AG10803 (cell line): ENCODE data around the gene PRDM5.

Source experiments
- DNase-seq: peaks from one replicate; pipeline ENCODE4 v3.0.0; 2010; ENCODE audit warnings: low read depth
- H3K4me3 ChIP-seq: 2 replicates; pipeline ENCODE4 v1.5.1; 2011; ENCODE audit warnings: mild to moderate bottlenecking, low read length, control low read depth
- TF ChIP-seq, protein P1 (sequence below): conservative IDR thresholded peaks from 2 replicates; pipeline ENCODE4 v1.5.1; 2011; ENCODE audit warnings: mild to moderate bottlenecking, low read length, control low read depth, inconsistent platforms

The PRDM5 gene

DNA sequence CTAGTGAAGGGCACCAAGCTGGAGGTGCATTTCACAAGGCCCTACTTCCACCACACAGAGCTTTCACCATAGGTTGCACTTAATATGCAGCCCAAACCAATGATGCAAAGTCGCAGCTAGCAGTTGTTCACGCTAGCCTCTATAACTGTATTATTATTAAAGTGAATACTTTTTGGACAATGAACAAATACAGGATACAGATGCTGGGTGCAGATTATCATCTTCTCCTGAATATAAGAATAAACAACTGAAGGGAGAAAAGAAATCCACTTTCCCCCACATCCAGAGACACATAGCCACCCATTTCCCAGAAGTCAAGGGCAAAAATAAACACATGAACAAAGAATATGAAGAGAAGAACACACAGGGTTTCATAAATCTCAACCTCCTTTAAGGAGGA, 107.2 kb downstream of the PRDM5 start:
- no peak overlapping the region for H3K4me3 ChIP-seq

DNA sequence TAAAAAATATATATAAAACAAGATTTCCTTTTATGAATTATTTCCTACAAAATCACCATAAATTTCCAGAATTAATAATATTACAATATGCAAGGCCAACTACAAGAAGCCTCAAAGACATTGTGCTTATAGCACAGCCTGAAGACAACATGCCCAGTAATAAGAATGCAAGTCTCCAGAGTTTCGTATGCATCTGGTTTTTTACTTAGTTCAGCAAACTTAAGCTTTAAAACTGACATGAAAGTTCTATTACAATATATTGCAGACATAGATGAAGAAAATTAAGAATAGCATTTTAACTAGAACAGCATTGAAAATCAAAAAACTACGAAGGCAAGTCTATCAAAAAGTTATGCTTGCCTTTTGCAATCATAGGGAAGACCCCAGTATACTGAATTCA, 107.6 kb downstream of the PRDM5 start:
- DNase-seq = no peak
- no peak overlapping the region for H3K4me3 ChIP-seq
- TF ChIP-seq, protein P1, sequence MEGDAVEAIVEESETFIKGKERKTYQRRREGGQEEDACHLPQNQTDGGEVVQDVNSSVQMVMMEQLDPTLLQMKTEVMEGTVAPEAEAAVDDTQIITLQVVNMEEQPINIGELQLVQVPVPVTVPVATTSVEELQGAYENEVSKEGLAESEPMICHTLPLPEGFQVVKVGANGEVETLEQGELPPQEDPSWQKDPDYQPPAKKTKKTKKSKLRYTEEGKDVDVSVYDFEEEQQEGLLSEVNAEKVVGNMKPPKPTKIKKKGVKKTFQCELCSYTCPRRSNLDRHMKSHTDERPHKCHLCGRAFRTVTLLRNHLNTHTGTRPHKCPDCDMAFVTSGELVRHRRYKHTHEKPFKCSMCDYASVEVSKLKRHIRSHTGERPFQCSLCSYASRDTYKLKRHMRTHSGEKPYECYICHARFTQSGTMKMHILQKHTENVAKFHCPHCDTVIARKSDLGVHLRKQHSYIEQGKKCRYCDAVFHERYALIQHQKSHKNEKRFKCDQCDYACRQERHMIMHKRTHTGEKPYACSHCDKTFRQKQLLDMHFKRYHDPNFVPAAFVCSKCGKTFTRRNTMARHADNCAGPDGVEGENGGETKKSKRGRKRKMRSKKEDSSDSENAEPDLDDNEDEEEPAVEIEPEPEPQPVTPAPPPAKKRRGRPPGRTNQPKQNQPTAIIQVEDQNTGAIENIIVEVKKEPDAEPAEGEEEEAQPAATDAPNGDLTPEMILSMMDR = no peak

More for the DNA sequence above, 107.2 kb downstream of the PRDM5 start:
- DNase-seq = no peak
- TF ChIP-seq, protein P1 = no peak

DNA sequence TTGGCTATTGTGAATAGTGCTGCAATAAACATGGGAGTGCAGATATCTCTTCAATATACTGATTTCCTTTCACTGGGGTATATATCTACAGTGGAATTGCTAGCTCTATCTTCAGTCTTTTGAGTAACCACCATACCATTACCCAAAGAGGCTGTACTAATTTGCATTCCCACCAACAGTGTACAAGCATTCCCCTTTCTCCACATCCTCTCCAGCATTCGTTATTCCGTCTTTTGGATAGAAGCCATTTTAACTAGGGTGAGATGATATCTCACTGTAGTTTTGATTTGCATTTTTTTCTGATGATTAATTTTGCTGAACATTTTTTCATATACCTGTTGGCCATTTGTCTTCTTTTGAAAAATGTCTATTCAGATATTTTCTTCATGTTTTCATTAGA, 110.3 kb downstream of the PRDM5 start:
- TF ChIP-seq, protein P1 = no peak
- no peak overlapping the region for H3K4me3 ChIP-seq
- DNase-seq = no peak

DNA sequence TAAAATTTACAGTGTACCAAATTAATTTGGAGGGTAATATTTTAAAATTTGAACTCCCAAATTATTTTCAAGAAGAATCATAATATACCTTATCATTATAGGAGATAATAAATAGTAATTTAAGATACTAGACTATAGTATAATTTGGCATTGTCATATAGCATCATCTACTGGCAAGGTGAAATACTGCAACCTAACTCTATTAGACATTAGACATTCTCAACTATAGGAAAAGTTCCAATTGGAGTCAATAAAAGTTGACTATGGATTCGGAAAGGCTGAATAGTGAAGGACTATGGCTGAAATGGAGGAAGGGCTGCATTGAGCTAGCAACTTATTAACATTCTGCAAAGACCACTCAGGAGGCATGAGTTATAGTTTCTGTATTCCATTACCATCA, 113.0 kb downstream of the PRDM5 start:
- TF ChIP-seq, protein P1 = peak; percentile 37
- no peak for DNase-seq
- H3K4me3 ChIP-seq = no peak overlapping the region

DNA sequence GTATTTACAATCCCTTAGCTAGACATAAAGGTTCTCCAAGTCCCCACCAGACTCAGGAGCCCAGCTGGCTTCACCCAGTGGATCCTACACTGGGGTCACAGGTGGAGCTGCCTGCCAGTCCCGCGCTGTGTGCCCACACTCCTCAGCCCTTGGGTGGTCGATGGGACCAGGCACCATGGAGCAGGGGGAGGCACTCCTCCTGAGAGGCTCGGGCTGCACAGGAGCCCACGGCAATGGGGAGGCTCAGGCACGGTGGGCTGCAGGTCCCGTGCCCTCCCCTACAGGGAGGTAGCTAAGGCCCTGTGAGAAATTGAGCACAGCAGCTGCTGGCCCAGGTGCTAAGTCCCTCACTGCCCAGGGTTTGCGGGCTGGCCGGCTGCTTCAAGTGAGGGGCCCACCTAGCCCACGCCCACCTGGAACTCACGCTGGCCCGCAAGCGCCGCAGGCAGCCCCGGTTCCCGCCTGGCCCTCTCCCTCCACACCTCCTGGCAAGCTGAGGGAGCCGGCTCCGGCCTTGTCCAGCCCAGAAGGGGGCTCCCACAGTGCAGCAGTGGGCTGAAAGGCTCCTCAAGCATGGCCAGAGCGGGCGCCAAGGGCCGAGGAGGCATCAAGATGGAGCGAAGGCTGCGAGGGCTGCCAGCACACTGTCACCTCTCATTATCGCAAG, 113.9 kb downstream of the PRDM5 start:
- H3K4me3 ChIP-seq = no peak overlapping the region
- TF ChIP-seq, protein P1 = no peak
- no peak for DNase-seq

DNA sequence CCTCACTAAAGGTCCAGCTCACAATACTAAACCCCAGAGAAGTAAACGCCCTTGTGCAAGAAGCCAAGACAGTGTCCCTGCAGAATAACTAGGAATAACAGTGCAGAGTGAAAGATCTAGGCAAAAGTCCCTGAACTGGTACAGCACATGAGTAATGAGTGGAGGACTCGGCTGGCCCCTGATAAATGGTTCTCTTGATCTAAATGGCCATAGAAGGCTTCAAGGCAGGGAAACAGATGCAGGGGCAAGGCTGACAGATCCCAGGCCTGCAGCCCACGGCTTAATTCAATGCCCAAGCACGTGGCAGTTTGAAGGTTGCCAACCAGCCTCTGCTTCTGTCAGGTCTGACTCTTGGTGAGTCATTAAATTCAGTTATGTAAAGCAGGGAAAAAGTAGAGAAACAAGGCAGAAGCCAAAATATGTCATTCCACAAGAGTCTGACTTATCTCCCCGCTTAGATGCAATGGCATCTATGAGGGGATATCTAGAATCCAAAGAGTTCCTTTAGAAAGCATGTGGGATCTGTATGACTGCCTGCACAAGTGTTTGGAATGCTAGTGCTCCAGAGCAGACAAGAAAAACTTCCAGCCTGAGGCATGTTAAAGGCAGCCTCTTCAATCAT, 121.3 kb downstream of the PRDM5 start:
- TF ChIP-seq, protein P1 = no peak
- H3K4me3 ChIP-seq = no peak overlapping the region
- DNase-seq = peak; percentile 70

DNA sequence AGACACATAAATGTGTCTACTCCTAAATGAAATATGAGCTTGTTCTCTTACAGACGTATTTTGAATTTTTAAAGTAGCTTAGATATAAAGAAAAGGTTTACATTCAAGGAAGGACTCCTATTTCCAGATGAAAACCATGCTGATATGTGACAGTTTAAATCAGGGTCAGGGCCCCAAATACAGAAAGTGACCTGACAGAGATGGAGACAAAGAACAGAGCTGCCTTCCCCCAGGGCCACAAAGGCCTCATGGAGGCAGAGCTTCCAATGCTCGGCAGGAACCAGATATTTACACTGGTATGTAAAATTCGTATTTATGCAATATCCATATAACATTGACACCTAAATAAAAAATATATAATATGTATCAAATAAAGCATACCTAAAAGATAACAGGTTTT, 124.0 kb downstream of the PRDM5 start:
- no peak overlapping the region for H3K4me3 ChIP-seq
- TF ChIP-seq, protein P1 = no peak
- DNase-seq = no peak
